Mucosa of rectum (tissue), 2 donors: ENCODE data around the gene NANOGP8.
"Not testable (repeated sequence)": the region's sequence is repeated elsewhere in the genome, so short reads cannot be mapped to it uniquely, and the experiment has no call there.

Experiments
- H3K27ac ChIP-seq, 2 donors: one replicate each; pipeline ENCODE4 v1.7.0; 2013; ENCODE audit warnings: inconsistent platforms in 2 of 2, low read depth in 2 of 2, low read length in 2 of 2
- H3K27me3 ChIP-seq, 2 donors: one replicate each; pipeline ENCODE4 v1.7.0; 2013; ENCODE audit warnings: low read length in 2 of 2; ENCODE audit not compliant: control insufficient read depth in 2 of 2, insufficient read depth in 2 of 2
- H3K36me3 ChIP-seq, 2 donors: one replicate each; pipeline ENCODE4 v1.7.0; 2013; ENCODE audit warnings: low read length in 2 of 2; ENCODE audit not compliant: control insufficient read depth in 2 of 2, insufficient read depth in 2 of 2
- H3K4me1 ChIP-seq, 2 donors: one replicate each; pipeline ENCODE4 v1.7.0; 2013; ENCODE audit warnings: low read length in 2 of 2, mild to moderate bottlenecking in 1 of 2; ENCODE audit not compliant: control insufficient read depth in 2 of 2, insufficient read depth in 2 of 2
- H3K4me3 ChIP-seq, 2 donors: one replicate each; pipeline ENCODE4 v1.7.0; 2013; ENCODE audit warnings: low read length in 2 of 2
- H3K9ac ChIP-seq, 2 donors: one replicate each; pipeline ENCODE4 v1.7.0; 2013; ENCODE audit warnings: low read length in 2 of 2, low read depth in 1 of 2, mild to moderate bottlenecking in 1 of 2
- H3K9me3 ChIP-seq, 2 donors: one replicate each; pipeline ENCODE4 v1.7.0; 2013; ENCODE audit warnings: low read length in 2 of 2; ENCODE audit not compliant: control insufficient read depth in 2 of 2
- donor health status: healthy.
- donor health status: Normal muscosa, but diverticular disease.

Gene NANOGP8, protein sequence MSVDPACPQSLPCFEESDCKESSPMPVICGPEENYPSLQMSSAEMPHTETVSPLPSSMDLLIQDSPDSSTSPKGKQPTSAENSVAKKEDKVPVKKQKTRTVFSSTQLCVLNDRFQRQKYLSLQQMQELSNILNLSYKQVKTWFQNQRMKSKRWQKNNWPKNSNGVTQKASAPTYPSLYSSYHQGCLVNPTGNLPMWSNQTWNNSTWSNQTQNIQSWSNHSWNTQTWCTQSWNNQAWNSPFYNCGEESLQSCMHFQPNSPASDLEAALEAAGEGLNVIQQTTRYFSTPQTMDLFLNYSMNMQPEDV

GRCh38 chr15:35085176-35085919 lies at the start of gene NANOGP8:
NANOGP8 (minus strand) TSS chr15:35085295; CDS start chr15:35085110, 185 bp downstream.
- H3K4me3 ChIP-seq, H3K27me3 ChIP-seq, H3K9me3 ChIP-seq, H3K9ac ChIP-seq, H3K36me3 ChIP-seq, H3K4me1 ChIP-seq, H3K27ac ChIP-seq: not testable (repeated sequence)

DNA sequence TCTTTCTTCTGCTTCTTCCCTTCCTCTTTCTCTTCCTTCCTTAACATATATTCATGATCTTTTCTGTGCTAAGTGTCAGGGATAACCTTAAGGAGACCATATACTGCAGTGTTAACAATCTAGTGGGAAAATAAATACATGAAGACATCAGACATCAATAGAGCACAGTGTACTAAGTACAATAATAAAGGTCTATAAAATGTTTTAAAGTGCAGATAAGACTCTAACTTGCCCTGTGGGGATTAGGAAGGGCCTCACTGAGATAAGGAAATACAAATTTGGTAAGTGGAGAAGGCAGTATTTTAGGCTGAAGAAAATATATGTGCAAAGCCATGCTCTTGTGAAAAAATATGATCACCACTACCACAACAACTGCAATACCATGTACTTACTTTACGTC lies 49.2 kb upstream of the NANOGP8 start:
- Histone ChIP-seq H3K9me3 (no peaks in the 10 kb centered on the region), H3K27ac (no peak overlapping the region), H3K9ac (no peak overlapping the region), H3K27me3 (no peaks in the 10 kb centered on the region), H3K4me3 (no peak overlapping the region), H3K36me3 (no peaks in the 10 kb centered on the region), H3K4me1 (no peaks in the 10 kb centered on the region)

GRCh38 chr15:35130245-35130644 lies 45.1 kb upstream of the NANOGP8 start:
- Histone ChIP-seq H3K9me3 (no peaks in the 10 kb centered on the region), H3K9ac (no peak overlapping the region), H3K36me3 (no peaks in the 10 kb centered on the region), H3K27ac (no peak overlapping the region), H3K4me1 (no peaks in the 10 kb centered on the region), H3K4me3 (no peak overlapping the region), H3K27me3 (no peaks in the 10 kb centered on the region)

DNA sequence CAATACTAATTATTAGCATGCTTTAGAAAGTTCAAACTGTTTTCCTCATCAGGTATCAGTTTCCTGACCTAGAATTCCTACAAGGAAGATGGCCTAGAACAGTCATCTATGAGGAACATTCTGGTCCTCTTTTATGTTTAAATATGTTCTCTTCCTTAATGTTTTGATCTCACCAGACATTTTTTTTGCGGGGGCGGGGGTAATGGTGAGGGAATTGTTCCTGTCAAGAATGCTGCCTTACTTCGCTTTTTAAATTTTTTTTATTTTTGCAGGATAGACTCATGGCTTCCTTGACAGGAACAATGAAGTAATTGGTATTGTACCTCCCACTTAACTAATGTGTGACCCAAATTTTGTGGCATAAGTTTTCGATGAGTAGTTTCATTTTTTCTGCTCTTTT lies 44.3 kb upstream of the NANOGP8 start:
- Histone ChIP-seq H3K9ac (no peak overlapping the region), H3K27ac (no peak overlapping the region), H3K4me3 (no peak overlapping the region), H3K27me3 (no peaks in the 10 kb centered on the region), H3K9me3 (no peaks in the 10 kb centered on the region), H3K4me1 (no peaks in the 10 kb centered on the region), H3K36me3 (no peaks in the 10 kb centered on the region)

DNA sequence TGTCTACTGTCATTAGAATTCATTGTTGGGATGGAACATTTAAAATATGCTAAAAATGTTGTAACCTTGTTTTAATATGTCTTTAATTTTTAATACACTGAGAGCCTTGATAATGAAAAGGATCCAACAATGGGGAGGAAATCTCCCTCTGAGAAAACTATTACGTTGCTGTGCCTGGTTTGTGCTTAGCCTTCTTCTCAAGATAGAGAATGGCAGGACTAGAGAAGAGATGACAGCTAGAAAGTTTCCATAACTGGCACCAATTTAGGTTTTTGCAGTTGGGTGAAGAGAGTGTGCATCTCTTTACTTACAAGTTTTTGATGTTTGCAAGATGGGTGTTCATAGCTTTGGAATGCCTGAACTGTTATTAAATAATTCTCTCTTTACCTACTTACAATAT lies 42.6 kb upstream of the NANOGP8 start:
- Histone ChIP-seq H3K9ac (no peak overlapping the region), H3K4me1 (no peaks in the 10 kb centered on the region), H3K9me3 (no peaks in the 10 kb centered on the region), H3K27ac (no peak overlapping the region), H3K4me3 (no peak overlapping the region), H3K27me3 (no peaks in the 10 kb centered on the region), H3K36me3 (no peaks in the 10 kb centered on the region)

- Histone ChIP-seq H3K27me3 (no peaks in the 10 kb centered on the region), H3K4me3 (no peak overlapping the region), H3K9ac (no peak overlapping the region), H3K4me1 (no peaks in the 10 kb centered on the region), H3K36me3 (no peaks in the 10 kb centered on the region), H3K9me3 (no peaks in the 10 kb centered on the region), H3K27ac (no peak overlapping the region)
Measured at GRCh38 chr15:35126236-35126635, 41.1 kb upstream of the NANOGP8 start.

DNA sequence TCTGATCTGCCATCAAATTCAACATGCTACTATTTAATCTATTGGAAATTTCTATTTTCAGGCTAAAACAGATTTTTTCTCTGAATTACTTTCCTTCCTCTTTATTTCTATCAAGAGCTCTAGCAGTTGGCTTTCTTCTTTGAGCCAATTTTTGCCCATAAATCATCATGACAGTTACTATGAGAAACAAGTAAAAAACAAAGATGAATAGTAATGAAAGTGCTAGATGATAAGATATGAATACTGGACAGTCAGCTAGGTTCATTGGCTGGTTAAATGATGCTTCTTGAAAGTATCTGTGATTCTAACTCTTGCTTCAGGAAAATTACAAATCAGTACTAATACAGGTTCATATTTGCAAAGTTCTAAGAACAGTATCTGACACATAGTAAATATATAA lies 38.6 kb upstream of the NANOGP8 start:
- Histone ChIP-seq H3K27ac (no peak overlapping the region), H3K9ac (no peak overlapping the region), H3K9me3 (no peaks in the 10 kb centered on the region), H3K27me3 (no peaks in the 10 kb centered on the region), H3K4me1 (no peaks in the 10 kb centered on the region), H3K36me3 (no peaks in the 10 kb centered on the region), H3K4me3 (no peak overlapping the region)

DNA sequence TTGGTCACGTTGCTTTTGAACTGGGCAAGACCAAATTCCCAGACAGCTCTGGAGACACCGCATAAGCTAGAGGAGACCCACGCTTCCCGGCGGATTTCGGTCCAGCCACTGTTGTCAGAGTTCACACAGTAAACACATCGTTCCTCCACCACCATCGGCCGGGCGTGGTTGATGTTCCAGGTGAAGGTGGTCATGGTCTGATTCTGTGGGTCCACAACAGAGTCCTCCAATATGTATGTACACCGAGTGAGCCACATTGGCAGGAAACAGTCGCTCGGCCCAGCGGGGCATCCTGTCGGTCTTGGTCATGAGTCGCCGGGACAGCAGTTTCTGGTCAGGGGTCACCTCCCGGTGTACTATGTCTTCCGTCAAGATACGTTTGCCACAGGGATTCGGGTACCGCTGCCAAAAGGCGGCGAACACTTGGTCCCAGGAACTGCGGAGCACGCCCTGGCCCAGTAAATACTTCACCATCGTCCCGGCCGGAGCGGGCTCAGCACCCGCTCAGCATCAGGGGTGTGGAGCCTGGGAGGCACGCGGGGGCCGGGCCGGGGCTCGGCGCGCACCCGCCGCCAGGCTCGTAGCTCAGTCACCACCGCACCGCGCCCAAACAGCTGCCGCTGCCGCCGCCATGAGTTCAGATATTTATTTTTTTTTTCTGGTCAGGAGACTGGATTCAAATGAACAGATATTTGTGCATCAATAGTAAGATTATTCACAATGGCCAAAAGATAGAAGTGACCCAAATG lies 36.7 kb upstream of the NANOGP8 start:
- Histone ChIP-seq H3K36me3 (no peaks in the 10 kb centered on the region), H3K9me3 (no peaks in the 10 kb centered on the region)

DNA sequence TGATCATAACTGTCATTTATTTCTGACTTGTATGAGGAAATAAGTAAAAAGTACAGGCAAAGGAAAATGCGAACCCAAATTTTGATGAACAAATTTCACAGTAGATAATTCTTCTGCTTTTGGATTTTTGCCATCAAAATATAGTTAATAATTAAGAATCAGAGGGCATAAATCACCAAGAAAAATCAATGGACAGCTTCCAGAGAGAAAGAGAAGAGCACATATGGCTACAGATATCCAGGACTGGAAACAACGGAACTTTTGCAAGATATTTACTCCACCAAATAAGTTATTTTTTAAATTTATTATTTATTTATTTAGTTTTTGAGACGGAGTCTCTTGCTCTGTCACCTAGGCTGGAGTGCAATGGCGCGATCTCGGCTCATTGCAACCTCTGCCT lies 35.1 kb upstream of the NANOGP8 start:
- Histone ChIP-seq H3K4me3 (no peak overlapping the region), H3K27ac (no peak overlapping the region), H3K36me3 (no peaks in the 10 kb centered on the region), H3K9ac (no peak overlapping the region), H3K27me3 (no peaks in the 10 kb centered on the region), H3K9me3 (no peaks in the 10 kb centered on the region), H3K4me1 (no peaks in the 10 kb centered on the region)

More for the DNA sequence above, 36.7 kb upstream of the NANOGP8 start:
- no peak overlapping the region for H3K27ac ChIP-seq
- H3K4me1 ChIP-seq, result no peaks in the 10 kb centered on the region
- no peaks in the 10 kb centered on the region for H3K27me3 ChIP-seq
- H3K9ac ChIP-seq, result no peak overlapping the region
- no peak overlapping the region for H3K4me3 ChIP-seq

DNA sequence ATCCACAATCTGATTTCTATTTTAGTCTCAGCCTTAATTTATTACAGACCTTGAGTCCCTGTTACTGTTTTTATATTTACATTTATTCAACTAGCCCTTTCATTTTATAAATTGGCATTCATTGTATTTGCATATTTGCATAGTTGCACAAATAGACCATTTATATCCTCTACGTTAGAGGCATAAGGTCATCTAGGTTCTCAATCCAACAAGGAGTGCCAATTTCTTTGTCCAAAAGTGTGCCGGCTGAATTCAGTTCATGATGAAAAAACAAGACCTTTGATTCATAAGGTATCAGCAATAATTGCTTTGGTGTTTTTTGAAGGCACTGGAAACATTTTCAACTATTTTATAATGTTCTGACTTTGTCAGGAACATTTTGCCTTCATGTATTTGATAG lies 33.9 kb upstream of the NANOGP8 start:
- no peaks in the 10 kb centered on the region for H3K9me3 ChIP-seq
- H3K4me3 ChIP-seq, result no peak overlapping the region
- H3K9ac ChIP-seq, result no peak overlapping the region
- H3K27me3 ChIP-seq, result no peaks in the 10 kb centered on the region
- H3K4me1 ChIP-seq, result no peaks in the 10 kb centered on the region
- H3K27ac ChIP-seq, result no peak overlapping the region
- H3K36me3 ChIP-seq, result no peaks in the 10 kb centered on the region
